Neural cell (in vitro differentiated cells): ENCODE results near the gene SLCO4A1. TPM values are rescaled to one million over a fixed set of nuclear protein-coding genes. Genes with fewer than 3 reads are reported as not detected.

ENCODE experiments used
- H2AFZ ChIP-seq: fragments of 200-600, 300-800 bp; sonication (generic), shearing (Covaris generic); 2 replicates; pipeline ENCODE4 v1.6.0; 2014; ENCODE audit warnings: low read depth, mild to moderate bottlenecking, antibody characterized with exemption, low read length, moderate library complexity
- H3F3A ChIP-seq: fragments of 200-600 bp; shearing (Covaris generic); 2 replicates; pipeline ENCODE4 v1.6.1; 2016; ENCODE audit warnings: mild to moderate bottlenecking, moderate library complexity, mixed read lengths, antibody characterized with exemption, low read length; ENCODE audit not compliant: insufficient read depth, poor library complexity, severe bottlenecking
- H3K27ac ChIP-seq: fragments of 200-600, 300-800 bp; sonication (generic), shearing (Covaris generic); 2 replicates; pipeline ENCODE4 v1.5.1; 2014; ENCODE audit warnings: mild to moderate bottlenecking, low read length, moderate library complexity
- H3K27me3 ChIP-seq: fragments of 300-800, 200-600 bp; sonication (generic), shearing (Covaris generic); 2 replicates; pipeline ENCODE4 v1.6.0; 2014; ENCODE audit warnings: mild to moderate bottlenecking, low read depth, low read length, moderate library complexity; ENCODE audit not compliant: insufficient read depth
- H3K36me3 ChIP-seq: fragments of 300-800, 200-600 bp; sonication (generic), shearing (Covaris generic); 2 replicates; pipeline ENCODE4 v1.5.1; 2014; ENCODE audit warnings: mild to moderate bottlenecking, antibody characterized with exemption, low read length, moderate library complexity; ENCODE audit not compliant: insufficient read depth
- H3K4me2 ChIP-seq: fragments of 300-800, 200-600 bp; sonication (generic), shearing (Covaris generic); 2 replicates; pipeline ENCODE4 v1.6.0; 2014; ENCODE audit warnings: mild to moderate bottlenecking, low read length
- H3K4me3 ChIP-seq: fragments of 300-800, 200-600 bp; sonication (generic), shearing (Covaris generic); 2 replicates; pipeline ENCODE4 v1.5.1; 2014; ENCODE audit warnings: mild to moderate bottlenecking, low read length, moderate library complexity
- H3K79me2 ChIP-seq: fragments of 200-600 bp; shearing (Covaris generic); replicated peaks from 2 replicates; pipeline ENCODE4 v1.6.0; 2014; ENCODE audit warnings: mild to moderate bottlenecking, low read length, moderate library complexity; ENCODE audit not compliant: insufficient read depth
- H3K9ac ChIP-seq: fragments of 300-800, 200-600 bp; sonication (generic), shearing (Covaris generic); 2 replicates; pipeline ENCODE4 v1.6.1; 2016; ENCODE audit warnings: mild to moderate bottlenecking, low read length, mixed read lengths
- H3K9me2 ChIP-seq: fragments of 200-600 bp; shearing (Covaris generic); 2 replicates; pipeline ENCODE4 v1.6.1; 2016; ENCODE audit warnings: mild to moderate bottlenecking, low read length, mixed read lengths; ENCODE audit not compliant: insufficient read depth
- H3K9me3 ChIP-seq: fragments of 200-600, 300-800 bp; sonication (generic), shearing (Covaris generic); 2 replicates; pipeline ENCODE4 v1.6.1; 2016; ENCODE audit warnings: mild to moderate bottlenecking, mixed run types, low read length, moderate library complexity, mixed read lengths
- H4K20me1 ChIP-seq: fragments of 200-600 bp; shearing (Covaris generic); 2 replicates; pipeline ENCODE4 v1.6.1; 2016; ENCODE audit warnings: mild to moderate bottlenecking, mixed run types; ENCODE audit not compliant: insufficient read depth
- EP300 ChIP-seq: fragments of 450-650 bp; conservative IDR thresholded peaks from 2 replicates; pipeline ENCODE4 v1.6.1; 2014; ENCODE audit warnings: antibody characterized with exemption, mild to moderate bottlenecking, moderate library complexity; ENCODE audit not compliant: poor library complexity, severe bottlenecking
- EZH2 ChIP-seq: fragments of 200-600, 300-800 bp; shearing (Covaris generic), sonication (generic); IDR thresholded peaks from 2 replicates; pipeline ENCODE4 v1.6.1; 2014; ENCODE audit warnings: antibody characterized with exemption, low read length, borderline replicate concordance, mild to moderate bottlenecking; ENCODE audit not compliant: insufficient read depth, poor library complexity, severe bottlenecking
- MXI1 ChIP-seq: fragments of 450-650 bp; conservative IDR thresholded peaks from 2 replicates; pipeline ENCODE4 v1.6.1; 2014; ENCODE audit warnings: antibody characterized with exemption, mild to moderate bottlenecking; ENCODE audit not compliant: poor library complexity, severe bottlenecking
- POLR2AphosphoS5 ChIP-seq: IDR thresholded peaks from 2 replicates; pipeline ENCODE4 v1.6.1; 2012
- RAD21 ChIP-seq: fragments of 450-650 bp; conservative IDR thresholded peaks from 2 replicates; pipeline ENCODE4 v1.6.1; 2014; ENCODE audit warnings: antibody characterized with exemption, mild to moderate bottlenecking, moderate library complexity
- REST ChIP-seq: IDR thresholded peaks from 2 replicates; pipeline ENCODE4 v1.6.1; 2012; ENCODE audit warnings: borderline replicate concordance
- SMC3 ChIP-seq: fragments of 450-650 bp; conservative IDR thresholded peaks from 2 replicates; pipeline ENCODE4 v1.6.1; 2014; ENCODE audit warnings: antibody characterized with exemption, mild to moderate bottlenecking, moderate library complexity; ENCODE audit not compliant: poor library complexity
- TAF1 ChIP-seq: IDR thresholded peaks from 2 replicates; pipeline ENCODE4 v1.6.1; 2012; ENCODE audit warnings: low read depth
- polyA plus RNA-seq: library from polyadenylated mRNA; depleted of rRNA; stranded (reverse); fragments of >200 nt; gene quantifications from 2 replicates; pipeline ENCODE4 v1.2.3, GENCODE V29; 2014
- TF ChIP-seq, protein P1 (sequence below): fragments of 450-650 bp; IDR thresholded peaks from 2 replicates; pipeline ENCODE4 v1.5.1; 2014; ENCODE audit warnings: antibody characterized with exemption, mild to moderate bottlenecking, moderate library complexity; ENCODE audit not compliant: poor library complexity, severe bottlenecking

Gene SLCO4A1
- polyA plus RNA-seq, 1 donor from 2014 or later = 3.5 TPM

- Histone ChIP-seq H3F3A (no peaks in the 10 kb centered on the region), H3K27ac (no peak overlapping the region), H4K20me1 (no peaks in the 10 kb centered on the region), H3K4me2 (no peak overlapping the region), H3K9ac (no peak overlapping the region), H3K27me3 (no peaks in the 10 kb centered on the region), H3K4me3 (no peak overlapping the region), H2AFZ (no peak overlapping the region), H3K36me3 (no peaks in the 10 kb centered on the region), H3K9me3 (no peaks in the 10 kb centered on the region), H3K9me2 (no peaks in the 10 kb centered on the region), H3K79me2 (no peaks in the 10 kb centered on the region)
- no peak for TF ChIP-seq MXI1
- TF ChIP-seq, protein P1, sequence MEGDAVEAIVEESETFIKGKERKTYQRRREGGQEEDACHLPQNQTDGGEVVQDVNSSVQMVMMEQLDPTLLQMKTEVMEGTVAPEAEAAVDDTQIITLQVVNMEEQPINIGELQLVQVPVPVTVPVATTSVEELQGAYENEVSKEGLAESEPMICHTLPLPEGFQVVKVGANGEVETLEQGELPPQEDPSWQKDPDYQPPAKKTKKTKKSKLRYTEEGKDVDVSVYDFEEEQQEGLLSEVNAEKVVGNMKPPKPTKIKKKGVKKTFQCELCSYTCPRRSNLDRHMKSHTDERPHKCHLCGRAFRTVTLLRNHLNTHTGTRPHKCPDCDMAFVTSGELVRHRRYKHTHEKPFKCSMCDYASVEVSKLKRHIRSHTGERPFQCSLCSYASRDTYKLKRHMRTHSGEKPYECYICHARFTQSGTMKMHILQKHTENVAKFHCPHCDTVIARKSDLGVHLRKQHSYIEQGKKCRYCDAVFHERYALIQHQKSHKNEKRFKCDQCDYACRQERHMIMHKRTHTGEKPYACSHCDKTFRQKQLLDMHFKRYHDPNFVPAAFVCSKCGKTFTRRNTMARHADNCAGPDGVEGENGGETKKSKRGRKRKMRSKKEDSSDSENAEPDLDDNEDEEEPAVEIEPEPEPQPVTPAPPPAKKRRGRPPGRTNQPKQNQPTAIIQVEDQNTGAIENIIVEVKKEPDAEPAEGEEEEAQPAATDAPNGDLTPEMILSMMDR = no peak
- TF ChIP-seq EP300 = no peak
- no peak for TF ChIP-seq SMC3
- TF ChIP-seq REST = no peak
- no peak for TF ChIP-seq TAF1
- no peak for TF ChIP-seq RAD21
- no peak for TF ChIP-seq POLR2AphosphoS5
- no peak for TF ChIP-seq EZH2
Measured at GRCh38 chr20:62692801-62693523, 50.7 kb downstream of the SLCO4A1 start.

GRCh38 chr20:62693524-62693922 lies 51.2 kb downstream of the SLCO4A1 start:
- Histone ChIP-seq H2AFZ (no peak overlapping the region), H3K9ac (no peak overlapping the region), H3K9me2 (no peaks in the 10 kb centered on the region), H3K4me3 (no peak overlapping the region), H3F3A (no peaks in the 10 kb centered on the region), H3K27ac (no peak overlapping the region), H3K27me3 (no peaks in the 10 kb centered on the region), H3K36me3 (no peaks in the 10 kb centered on the region), H4K20me1 (no peaks in the 10 kb centered on the region), H3K4me2 (no peak overlapping the region), H3K79me2 (no peaks in the 10 kb centered on the region), H3K9me3 (no peaks in the 10 kb centered on the region)
- no peak for TF ChIP-seq TAF1
- no peak for TF ChIP-seq EZH2
- TF ChIP-seq REST = no peak
- no peak for TF ChIP-seq MXI1
- no peak for TF ChIP-seq EP300
- no peak for TF ChIP-seq POLR2AphosphoS5
- TF ChIP-seq SMC3 = no peak
- TF ChIP-seq, protein P1 = no peak
- TF ChIP-seq RAD21 = no peak
